OCI-LY1 (cell line): ENCODE measurements around the gene MAP3K20.

Experiments
- H2AFZ ChIP-seq: fragments of 200-600 bp; sonication (generic), shearing (Covaris generic); 2 replicates; pipeline ENCODE4 v1.6.0; 2014; ENCODE audit warnings: antibody characterized with exemption, mild to moderate bottlenecking, low read length
- H3F3A ChIP-seq: fragments of 200-600 bp; sonication (generic), shearing (Covaris generic); 2 replicates; pipeline ENCODE4 v1.6.0; 2014; ENCODE audit warnings: mild to moderate bottlenecking, antibody characterized with exemption, low read length, moderate library complexity; ENCODE audit not compliant: insufficient read depth
- H3K27ac ChIP-seq: fragments of 200-600 bp; sonication (generic); 2 replicates; pipeline ENCODE4 v1.5.1; 2014; ENCODE audit warnings: low read length, mixed run types, mild to moderate bottlenecking, low read depth; ENCODE audit not compliant: poor library complexity, severe bottlenecking
- H3K27me3 ChIP-seq: fragments of 200-600 bp; sonication (generic); 2 replicates; pipeline ENCODE4 v1.6.0; 2014; ENCODE audit warnings: antibody characterized with exemption, mild to moderate bottlenecking, low read length, moderate library complexity; ENCODE audit not compliant: insufficient read depth
- H3K36me3 ChIP-seq: fragments of 200-600 bp; sonication (generic); 2 replicates; pipeline ENCODE4 v1.6.1; 2014; ENCODE audit warnings: mild to moderate bottlenecking, antibody characterized with exemption, low read length, moderate library complexity, mixed read lengths; ENCODE audit not compliant: insufficient read depth
- H3K4me1 ChIP-seq: fragments of 200-600 bp; sonication (generic); 2 replicates; pipeline ENCODE4 v1.5.1; 2014; ENCODE audit warnings: mild to moderate bottlenecking, low read length, moderate library complexity; ENCODE audit not compliant: insufficient read depth, severe bottlenecking
- H3K4me2 ChIP-seq: fragments of 200-600 bp; sonication (generic), shearing (Covaris generic); 2 replicates; pipeline ENCODE4 v1.6.1; 2014; ENCODE audit warnings: low read length
- H3K4me3 ChIP-seq: fragments of 200-600 bp; sonication (generic); 2 replicates; pipeline ENCODE4 v1.5.1; 2014; ENCODE audit warnings: low read length, low read depth, mild to moderate bottlenecking, mixed read lengths; ENCODE audit not compliant: poor library complexity, severe bottlenecking
- H3K79me2 ChIP-seq: fragments of 200-600 bp; shearing (Covaris generic); 2 replicates; pipeline ENCODE4 v1.6.1; 2016; ENCODE audit warnings: mixed run types, low read length, mixed read lengths; ENCODE audit not compliant: insufficient read depth
- H3K9ac ChIP-seq: fragments of 200-600 bp; sonication (generic), shearing (Covaris generic); 2 replicates; pipeline ENCODE4 v1.6.1; 2014; ENCODE audit warnings: mild to moderate bottlenecking, low read length, mixed read lengths
- H3K9me2 ChIP-seq: fragments of 200-600 bp; sonication (generic), shearing (Covaris generic); 2 replicates; pipeline ENCODE4 v1.6.1; 2014; ENCODE audit warnings: low read depth, mild to moderate bottlenecking, low read length, mixed read lengths
- H3K9me3 ChIP-seq: fragments of 200-600 bp; shearing (Covaris generic); 2 replicates; pipeline ENCODE4 v1.6.1; 2014; ENCODE audit warnings: low read length, mixed read lengths
- H4K20me1 ChIP-seq: fragments of 200-600 bp; sonication (generic), shearing (Covaris generic); 2 replicates; pipeline ENCODE4 v1.6.0; 2016; ENCODE audit warnings: mild to moderate bottlenecking, low read length; ENCODE audit not compliant: insufficient read depth
- CTCF ChIP-seq: fragments of 200-600 bp; sonication (generic), shearing (Covaris generic); IDR thresholded peaks from 2 replicates; pipeline ENCODE4 v1.5.1; 2017; ENCODE audit warnings: mild to moderate bottlenecking, antibody characterized with exemption, low read length, moderate library complexity, mixed read lengths
- EZH2 ChIP-seq: fragments of 200-600 bp; sonication (generic), shearing (Covaris generic); IDR thresholded peaks from 2 replicates; pipeline ENCODE4 v1.8.0; 2017; ENCODE audit warnings: borderline replicate concordance, mixed run types, mild to moderate bottlenecking, antibody characterized with exemption, low read length, moderate library complexity, mixed read lengths

The MAP3K20 gene

GRCh38 chr2:173311844-173312606 lies 236.4 kb downstream of the MAP3K20 start:
- no peaks in the 10 kb centered on the region for H4K20me1 ChIP-seq
- H3K9me2 ChIP-seq, result no peaks in the 10 kb centered on the region
- no peak overlapping the region for H3K4me3 ChIP-seq
- no peaks in the 10 kb centered on the region for H3K9me3 ChIP-seq
- H3K4me1 ChIP-seq, result peaks cover 21% of the 10 kb centered on the region
- no peak overlapping the region for H3K9ac ChIP-seq
- no peak overlapping the region for H3K27ac ChIP-seq
- no peaks in the 10 kb centered on the region for H3K36me3 ChIP-seq
- H3K79me2 ChIP-seq, result no peaks in the 10 kb centered on the region
- H3K27me3 ChIP-seq, result no peaks in the 10 kb centered on the region
- H3K4me2 ChIP-seq, result no peak overlapping the region
- no peaks in the 10 kb centered on the region for H3F3A ChIP-seq
- TF ChIP-seq EZH2 (no peak), CTCF (peak; percentile 48)
- no peak overlapping the region for H2AFZ ChIP-seq
